HUDEP-2 (cell line): ENCODE measurements around the gene PI4KA.
"Not testable (repeated sequence)": the region's sequence is repeated elsewhere in the genome, so short reads cannot be mapped to it uniquely, and the experiment has no call there.

Experiments
- DNase-seq, 76 experiments: peaks; one replicate each; lab custom pipeline; 2025; ENCODE audit not compliant: unreplicated experiment in 76 of 76; lab: John Stamatoyannopoulos, UW

Gene PI4KA

DNA sequence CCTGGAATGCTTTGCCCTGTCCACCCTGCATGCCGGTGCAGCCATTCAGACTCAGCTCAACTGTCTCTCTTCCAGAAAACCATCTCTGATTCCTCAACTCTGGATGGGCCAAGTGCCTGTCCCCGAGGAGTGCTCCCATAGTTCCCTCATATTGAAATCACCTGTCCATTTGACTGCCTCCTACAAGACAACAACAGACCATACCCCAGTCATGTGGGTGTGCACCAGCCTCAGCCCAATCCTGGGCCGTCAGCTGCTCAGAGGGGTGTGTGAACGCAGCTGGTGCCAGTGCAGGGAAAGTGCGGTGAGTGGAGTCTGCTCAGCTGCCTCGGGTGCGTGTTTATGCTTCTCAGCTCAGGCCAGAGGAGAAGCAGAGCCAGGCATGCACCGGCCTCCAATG lies 126.2 kb downstream of the PI4KA start:
- not testable (repeated sequence) for DNase-seq

DNA sequence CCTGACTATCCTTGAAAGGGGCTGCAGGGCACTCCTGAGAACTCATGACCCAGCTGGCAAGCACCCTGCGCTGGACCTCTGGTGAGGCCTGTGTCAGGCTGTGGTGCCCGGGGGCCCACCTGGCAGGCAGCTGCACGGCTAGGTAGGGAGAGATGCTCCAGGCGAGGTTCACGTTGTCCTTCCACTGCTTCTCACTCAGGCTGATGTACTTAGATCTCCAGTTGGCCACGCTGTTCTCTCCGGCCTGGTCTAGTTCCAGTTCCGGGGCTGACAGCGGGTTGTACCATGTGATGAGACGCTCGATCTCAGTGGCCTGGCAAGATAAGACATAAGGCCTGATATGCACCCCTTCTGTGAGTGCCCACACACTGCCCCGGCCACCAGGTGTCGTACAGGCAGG lies 129.4 kb downstream of the PI4KA start:
- DNase-seq: peak in 39 of 76 experiments; percentile 9 to 77 (median 49)

DNA sequence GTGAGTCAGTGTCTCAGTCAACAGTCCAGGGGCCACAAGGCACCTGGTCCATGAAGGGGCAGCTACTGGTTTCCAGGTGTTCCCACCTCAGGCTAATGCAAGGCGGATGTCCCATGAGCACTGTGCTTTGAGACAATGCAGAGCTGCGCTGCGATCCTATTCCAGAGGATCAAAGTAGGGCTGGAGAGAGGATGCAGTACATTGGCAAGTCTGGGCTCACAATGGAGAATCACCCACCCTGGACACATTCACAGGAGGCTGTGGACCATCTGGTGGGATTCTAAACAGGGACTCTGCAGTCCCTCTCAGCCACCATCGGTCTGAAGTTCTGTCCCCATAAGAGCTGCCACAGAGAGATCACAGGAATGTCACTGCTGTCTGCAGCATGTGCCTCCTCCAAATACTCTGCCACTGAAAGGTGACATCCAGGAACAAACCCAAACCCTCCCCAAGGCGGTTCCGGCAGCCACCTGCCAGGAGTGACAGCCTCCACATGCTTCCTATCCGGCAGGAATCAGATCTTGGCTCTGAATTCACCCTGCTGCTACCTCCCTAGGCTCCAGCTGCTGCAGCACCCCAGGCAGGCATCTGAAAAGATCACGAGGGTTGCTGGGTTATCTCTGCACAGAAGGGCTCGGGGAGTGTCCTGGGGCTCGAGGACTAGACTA lies 130.0 kb downstream of the PI4KA start:
- peak in 29 of 76 experiments; percentile 4 to 69 (median 40) for DNase-seq

DNA sequence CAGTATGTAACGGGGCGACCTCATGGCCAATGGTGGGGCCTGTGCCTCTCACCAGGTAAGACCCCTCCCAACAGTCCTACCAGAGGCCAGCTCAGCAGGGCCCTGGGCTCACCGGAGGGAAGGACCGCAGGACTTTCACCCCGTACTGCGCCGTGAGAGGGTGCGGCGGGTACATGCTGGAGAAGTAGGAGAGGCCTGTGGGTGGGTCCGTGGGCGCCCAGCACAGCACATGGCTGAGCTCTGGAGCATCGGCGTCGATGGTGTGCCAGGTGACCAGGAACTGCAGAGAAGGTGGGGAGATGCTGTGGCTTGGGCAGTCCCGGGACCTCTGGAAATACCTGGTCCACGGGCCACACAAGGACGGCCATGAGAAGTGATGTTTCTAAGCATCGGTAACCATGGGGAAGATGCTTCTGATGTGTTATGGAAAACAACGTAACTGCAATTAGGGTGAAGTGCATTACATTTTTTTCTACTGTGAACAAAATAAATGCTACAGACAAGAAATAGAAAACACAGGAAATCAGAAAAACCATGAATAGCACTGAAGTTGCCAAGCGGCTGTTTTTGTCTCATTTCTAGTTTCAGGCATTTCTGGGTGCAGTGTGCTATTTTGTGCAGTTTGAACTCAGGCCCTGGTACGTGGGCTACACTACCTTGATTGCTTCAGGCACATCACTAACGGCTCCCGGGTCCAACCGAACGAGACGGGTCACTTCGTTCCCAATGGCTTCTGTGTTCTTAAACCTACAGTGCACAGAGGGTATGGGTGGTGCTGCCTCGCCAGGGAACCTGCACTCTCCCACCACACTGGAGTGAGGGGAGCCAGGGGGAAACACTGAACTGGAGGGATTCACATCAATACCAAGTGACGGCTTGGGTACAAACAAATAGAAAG lies 131.2 kb downstream of the PI4KA start:
- no peak for DNase-seq

DNA sequence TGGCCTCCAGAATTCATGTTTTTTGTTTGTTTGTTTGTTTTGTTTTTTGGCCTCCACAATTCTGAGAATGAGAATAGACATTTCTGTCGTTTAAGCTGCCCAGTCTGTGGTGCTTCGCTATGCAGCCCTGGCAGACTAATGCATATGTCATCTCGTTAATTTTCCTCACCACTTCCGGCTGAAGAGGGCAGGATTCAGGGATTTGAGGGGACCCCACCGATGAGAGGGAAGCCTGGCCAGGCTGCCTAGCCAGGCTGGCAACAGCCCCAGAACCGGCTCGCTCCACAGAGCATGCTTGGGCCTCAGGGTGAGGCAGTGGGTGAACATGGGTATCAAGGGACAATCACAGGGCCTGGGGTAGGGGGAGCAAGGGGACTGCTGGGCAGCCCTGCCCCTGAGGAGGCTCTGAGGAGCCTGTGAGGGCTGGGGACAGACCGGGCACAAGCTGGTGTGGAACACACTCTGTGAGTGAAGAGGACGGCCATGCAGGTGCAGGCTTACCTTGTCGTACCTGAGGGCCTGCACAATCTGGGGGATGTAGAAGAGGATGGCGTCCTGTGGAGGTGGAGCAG lies 132.5 kb downstream of the PI4KA start:
- no peak for DNase-seq

DNA sequence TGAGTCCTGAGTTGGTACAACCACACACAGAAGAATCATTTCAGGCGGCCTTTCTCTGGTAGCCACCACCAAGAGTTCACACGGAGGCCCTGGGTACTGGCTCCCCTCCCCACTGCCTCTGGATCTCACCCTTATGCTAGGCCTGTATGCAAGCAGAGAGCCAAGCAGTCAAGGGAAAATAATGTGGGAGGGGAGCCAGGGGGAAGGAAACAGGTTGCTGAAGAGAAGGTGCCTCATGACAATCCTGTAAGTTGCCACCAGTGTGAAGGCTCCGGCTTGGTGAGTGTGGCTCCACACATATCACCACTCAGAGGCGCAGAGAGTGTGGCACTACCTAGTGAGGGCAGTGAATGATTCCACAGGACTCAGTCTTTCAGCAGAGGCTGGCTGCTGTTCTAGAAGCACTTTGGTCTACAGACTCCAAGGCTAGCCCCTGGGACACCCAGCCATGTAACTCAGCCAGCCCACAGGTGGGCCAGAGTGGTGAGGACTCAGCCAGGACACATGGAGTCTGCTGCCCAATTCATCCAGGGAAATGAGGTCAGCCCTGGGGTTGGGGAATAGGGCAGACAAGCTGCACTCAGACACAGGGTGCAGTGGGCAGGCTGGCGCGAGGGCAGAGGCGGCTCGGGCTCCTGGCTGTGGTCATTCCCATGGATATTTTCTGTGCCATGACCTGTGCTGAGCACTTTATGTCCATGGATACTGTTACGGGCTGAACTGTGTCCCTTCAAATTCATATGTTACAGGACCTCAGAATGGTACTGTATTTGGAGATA lies 133.7 kb downstream of the PI4KA start:
- no peak for DNase-seq

DNA sequence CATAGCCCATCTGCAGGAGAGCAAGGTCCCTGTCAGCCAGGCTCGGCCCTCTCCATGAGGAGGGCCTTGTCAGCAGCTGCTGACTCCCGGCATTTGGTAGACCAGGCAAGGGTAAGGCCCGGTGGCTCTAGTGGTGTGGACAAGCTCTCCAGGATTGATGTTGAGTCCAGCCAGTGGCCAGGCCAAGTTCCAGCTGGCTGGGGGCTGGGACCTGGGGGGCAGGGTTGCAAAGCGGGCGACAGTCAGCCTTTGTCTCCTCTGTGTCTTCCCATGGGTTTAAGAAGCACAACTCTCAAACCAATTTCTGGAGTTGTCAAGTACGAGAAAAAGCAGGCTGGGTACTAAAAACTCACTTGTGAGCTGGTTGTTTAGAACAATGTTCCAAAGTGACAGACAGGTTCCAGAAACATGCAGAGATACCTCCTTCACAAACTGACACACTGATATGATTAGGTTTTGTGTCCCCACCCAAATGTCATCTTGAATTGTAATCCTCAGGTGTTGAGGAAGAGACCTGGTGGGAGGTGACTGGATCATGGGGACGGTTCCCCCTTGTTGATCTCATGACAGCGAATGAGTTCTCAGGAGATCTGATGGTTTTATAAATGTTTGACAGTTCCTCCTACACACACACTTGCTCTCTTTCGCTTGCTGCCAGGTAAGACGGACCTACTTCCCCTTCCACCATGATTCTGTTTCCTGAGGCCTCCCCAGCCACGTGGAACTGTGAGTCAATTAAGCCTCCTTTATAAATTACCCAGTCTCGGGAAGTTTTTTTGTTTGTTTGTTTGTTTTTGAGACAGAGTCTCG lies 137.0 kb downstream of the PI4KA start:
- DNase-seq: no peak

DNA sequence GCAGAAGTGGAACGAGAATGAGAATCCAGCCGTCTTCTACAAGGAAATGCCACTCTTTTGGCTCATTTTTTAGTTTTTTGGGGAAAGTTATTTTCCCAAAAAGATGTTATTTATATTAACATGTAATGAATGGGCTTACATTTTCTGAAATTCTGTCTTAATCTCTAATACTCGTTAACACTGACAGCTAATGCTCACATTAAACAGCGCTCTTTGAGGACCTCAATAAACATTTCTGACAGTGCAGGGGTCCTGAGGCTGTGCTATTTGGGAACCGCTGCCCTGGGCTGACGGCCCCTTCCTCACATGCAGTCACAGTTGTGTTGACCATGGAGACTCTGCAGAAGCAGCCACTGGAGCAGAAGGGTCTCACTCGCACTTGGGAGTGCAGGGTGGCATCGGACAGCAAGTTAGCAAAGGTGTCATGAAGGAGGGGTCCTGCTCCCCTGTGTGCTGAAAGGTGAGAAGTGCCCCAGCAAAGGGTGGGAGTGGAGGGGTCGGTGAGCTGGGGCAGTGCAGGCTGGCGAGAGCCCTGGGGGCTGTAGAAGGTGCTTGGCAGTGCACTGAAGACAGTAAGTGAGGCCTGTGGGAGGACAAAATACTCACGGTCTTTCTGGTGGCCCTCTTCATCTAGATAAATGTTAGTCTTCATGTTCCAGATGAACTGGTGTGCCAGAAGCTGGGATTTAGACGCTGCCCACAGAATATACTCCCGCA lies 137.8 kb downstream of the PI4KA start:
- DNase-seq: no peak

DNA sequence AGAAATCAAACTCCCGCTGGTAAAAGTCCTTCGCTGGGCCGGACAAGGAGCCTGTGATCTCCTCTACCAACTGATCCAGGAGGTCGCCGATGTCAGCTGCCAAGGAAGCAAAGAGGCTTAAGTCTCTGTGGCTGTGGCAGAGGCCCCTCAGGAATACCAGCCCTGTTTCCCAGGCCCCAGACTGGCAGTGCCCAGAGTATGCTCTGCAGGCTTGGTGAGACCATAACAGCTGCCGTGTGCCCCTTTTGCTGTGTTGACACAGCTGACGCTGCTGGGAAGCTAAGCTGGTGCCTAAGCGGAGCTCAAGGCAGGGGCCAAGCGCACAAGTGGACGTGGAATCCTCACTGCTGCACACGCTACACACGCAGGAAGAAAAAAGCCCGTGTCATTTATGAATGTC lies 139.9 kb downstream of the PI4KA start:
- DNase-seq: not testable (repeated sequence)

DNA sequence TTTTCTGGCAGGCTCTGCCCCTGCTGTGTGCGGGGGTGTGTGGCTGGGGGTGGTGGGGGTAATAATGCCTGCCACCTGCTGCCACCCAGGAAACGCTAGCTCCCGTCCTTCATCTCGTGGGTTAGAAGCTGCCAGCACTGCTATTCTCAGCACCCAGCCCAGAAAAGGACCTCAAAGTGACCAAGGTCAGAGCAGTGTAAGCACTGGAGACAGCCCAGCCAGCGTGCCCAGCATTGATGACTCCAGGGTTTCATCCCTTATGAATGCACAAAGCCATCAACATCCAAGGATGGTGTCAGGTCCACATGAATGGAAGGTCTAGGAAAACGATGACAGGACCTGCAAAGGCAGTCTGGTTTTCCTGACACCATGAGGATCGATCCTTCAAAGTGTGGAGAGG lies 140.6 kb downstream of the PI4KA start:
- DNase-seq: not testable (repeated sequence)

DNA sequence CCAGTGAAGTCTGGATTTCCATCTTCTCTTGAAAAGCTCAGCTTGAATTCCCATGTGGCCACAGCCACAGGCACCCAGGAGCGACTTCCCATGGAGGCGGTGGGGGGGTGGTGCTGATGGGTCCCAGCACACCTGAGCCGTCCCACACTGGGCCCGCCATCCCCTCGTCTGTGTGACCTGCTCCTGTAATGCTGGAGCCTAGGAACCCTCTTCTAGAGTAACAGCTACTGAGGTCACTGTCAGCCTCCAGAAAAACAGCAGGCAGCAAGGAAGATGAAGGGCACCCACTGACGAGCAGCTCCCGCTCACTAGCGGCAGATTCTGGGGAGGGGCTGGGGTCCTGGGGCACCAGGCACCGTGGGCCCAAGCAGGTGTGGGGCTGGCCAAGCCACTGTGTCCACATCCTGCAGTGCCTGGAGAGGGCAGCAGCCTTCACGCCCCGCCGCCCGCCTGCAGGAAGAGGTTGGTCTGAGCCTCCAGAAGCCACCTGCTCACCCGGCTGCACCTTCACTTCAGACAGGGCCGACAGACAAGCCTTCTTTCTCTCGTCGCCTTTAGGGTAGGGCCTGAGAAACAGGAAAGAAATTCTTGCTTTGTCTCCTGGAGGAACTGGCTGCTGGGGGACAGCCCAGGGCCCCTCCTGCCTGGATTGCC lies 141.3 kb downstream of the PI4KA start:
- not testable (repeated sequence) for DNase-seq

DNA sequence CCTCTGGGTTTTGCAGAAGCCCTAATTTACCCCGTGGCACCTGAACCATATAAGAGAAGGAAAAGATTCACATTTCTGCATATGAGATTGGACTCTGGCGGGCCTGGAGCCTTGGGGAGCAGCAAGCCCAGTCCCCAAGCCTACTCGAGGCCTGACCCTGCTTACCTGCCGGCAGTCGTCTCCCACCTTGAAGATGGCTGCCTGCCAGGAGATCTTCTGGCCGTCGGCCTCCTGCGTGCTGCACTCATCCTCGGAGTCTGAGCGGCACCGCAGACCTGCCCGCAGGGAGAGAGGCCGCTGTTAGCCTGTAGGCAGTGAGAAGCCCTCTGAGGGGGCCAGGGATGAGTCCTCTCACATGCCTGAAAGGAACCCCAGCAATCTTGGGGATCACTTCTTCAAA lies 145.5 kb downstream of the PI4KA start:
- not testable (repeated sequence) for DNase-seq

DNA sequence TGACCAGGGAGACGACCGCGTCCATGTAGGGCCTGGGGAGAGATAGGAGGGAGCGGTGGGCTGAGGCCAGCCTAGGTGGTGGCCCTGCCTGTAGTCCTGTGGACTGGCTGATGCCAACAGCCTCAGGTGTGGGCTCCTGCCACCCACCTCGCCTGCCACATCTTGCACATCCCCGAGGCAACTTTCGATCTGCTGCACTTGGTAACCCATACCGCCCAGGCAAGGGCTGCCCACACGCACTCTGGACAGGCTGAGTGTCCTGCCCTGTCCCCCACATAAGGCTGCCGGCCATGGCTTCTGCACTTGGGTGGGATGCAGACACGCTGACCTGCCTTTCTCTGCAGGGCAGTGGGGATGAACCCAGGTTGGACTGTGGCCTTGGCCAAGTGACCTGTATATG lies 148.6 kb downstream of the PI4KA start:
- not testable (repeated sequence) for DNase-seq

DNA sequence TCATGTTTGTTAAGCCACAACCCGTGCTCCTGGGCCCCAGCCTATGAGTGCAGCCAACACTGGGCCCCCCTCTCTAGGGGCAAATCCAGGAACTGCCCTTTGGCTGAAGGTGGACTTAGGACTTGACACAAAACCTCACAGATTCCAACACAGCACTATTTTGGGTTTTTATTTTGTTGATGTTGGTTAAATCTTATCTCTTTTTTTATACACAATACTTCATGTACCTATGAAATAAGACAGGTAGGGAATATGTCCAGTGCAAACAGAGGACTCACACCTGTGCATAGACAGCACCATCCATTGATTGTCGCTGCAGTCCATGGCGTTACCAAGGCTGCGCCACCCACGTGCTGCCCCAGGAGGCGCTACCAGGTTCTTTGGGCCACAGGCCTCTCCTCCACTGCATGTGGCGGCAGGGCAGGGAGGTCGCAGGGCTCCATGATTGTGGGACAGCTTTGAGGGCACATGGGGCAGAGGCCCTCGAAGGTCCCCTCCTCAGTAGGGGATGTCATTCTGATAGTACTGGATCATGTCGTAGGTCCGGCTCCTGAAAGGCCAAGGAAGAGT lies 151.0 kb downstream of the PI4KA start:
- DNase-seq: not testable (repeated sequence)

DNA sequence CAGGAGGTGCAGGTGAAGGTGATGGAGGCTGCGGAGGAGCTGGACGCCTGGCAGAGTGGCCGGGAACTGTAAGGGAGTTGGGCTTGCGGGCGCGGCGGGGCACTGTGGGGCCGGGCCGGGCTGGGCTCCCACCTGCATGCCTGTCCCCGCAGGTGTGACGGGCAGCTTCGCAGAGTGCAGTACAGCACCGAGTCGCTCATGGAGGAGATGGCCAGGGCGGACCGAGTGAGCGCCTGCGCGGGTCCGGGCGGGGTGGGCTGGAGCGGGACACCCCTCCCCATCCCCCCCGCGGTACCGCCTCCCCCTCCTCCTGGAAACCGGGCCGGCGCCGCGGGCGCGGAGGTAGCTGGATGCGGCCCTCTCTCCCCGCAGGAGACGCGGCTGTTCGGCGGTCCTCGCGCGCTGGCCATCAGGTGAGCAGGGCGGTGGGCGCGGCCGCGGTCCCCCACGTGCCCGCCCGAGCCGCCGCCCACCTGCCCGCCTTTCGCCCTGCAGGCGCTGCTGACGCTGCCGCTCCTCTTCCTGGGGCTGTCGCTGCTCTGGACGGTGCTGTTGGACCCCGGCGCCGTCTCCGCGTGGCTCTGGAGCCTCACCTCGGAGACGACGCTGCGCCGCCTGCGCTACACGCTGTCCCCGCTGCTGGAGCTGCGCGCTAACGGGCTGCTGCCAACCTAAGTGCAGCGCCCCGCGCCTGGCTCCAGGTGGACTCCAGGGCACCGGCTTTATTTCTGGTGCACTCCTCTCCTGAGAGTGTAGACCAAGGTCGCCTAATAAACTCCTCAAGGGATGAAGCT lies 154.6 kb downstream of the PI4KA start:
- DNase-seq: not testable (repeated sequence)

DNA sequence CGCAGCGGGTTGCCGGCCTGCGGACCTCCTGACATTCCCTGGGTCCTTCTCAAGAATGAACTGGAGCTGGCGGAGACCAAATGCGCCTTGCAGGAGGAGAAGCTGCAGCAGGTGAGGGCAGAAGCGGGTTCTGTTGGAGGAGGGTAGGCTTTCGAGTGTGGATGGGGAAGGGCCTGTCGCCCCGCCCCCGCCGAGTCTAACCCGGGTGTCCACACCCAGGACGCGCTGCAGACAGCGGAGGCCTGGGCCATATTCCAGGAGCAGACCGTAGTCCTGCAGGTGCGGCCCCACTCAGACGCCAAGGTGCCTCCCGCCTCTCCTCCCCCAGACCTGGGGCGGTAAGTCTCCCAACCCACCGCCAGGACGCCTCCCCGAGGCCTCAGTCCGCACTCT lies 155.2 kb downstream of the PI4KA start:
- not testable (repeated sequence) for DNase-seq

DNA sequence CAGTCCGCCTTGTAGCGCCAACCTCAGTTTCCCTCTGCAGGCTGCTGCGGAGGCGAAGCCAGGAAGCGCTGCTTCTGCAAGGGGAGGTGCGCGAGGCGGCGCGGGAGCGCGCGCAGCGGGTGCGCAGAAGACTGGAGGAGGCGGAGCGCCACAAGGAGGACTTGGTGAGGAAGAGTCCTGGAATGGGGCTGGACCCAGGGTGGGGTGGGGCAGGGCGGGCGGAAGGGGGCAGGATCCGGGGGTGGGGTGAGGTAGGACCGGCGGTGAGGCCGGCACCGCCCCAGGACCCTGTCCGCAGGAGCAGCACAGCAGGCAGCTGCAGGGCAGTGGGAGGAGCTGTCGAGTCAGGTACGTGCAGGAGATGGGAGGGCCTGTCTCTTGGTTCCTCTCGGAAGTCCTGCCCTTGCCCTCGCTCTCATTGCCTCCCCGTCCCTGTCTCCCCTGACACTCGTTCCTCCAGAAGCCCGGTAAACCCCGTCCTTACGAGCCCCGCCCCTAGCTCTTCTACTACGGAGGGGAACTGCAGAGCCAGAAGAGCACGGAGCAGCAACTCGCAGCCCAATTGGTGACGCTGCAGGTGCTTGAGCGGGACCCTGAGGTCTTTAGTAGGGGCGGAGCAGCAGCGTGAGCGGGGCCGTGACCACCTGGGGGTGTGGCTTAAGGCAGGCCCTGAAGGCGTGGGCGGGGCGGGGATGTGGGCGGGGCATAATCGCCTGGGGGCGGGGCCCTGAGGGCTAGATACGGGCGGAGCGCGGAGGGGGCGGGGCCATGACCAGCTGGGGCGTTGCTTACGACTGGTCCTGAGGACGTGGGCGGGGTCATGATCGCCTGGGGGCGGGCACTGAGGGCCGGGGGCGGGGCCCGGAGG lies 155.8 kb downstream of the PI4KA start:
- DNase-seq: peak in 75 of 76 experiments; percentile 21 to 96 (median 88)
